Activated CD4-positive, alpha-beta T cell treated with anti-CD3 and anti-CD28 coated beads, Interleukin-10, Interleukin-2, amounts not matched to agents 100 ng/mL and 50 ng/mL, durations not matched to agents 16 hours and 8 hours (primary cell): Measurements from ENCODE around the gene HNRNPH3.
A peak's percentile ranks its signal among the peaks of the same experiment; 100 is the strongest.

ENCODE experiments used
- DNase-seq: peaks from one replicate; pipeline ENCODE4 v3.0.0-alpha.2; 2020

HNRNPH3 gene

DNA sequence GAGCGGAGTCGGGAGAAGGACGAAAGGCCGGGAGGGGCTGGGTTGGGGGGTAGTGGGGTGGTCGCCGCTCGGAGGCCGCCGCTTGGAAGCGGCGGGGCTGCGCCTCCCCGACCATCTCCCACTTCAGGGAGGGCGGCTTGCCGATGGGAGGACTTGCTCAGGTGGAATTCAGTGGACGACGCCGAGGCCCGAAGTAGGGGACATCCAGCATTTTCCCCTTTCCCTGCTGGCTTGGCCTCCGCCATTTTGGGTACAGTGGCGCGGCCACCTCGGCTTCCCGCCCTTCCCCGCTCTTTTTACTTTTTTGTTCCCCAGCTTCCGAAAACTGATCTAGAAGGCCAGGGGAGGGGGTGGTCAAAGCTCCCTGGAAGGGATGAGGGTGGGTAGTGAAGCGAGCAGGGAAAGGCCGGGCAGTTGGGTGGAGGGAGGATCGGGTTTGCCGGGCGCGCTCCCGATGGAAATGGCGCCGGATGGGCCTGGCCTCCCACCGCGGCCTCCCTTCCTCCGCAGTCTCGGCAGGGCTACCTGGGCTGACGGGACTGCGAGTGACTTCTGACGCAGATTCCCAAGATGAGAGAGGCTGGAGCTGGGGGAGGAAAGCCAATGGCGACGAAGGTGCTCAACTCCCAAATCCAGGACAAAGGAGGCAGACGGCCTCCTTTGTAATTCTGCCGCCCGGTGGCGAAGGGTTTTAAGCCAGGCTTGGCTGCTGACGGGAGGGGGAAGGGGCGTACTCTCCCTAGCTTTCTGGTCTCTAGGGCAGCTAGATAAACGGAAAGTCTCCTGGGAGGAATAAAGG lies 594 bp downstream of the HNRNPH3 start, which contains the start of gene PBLD:
Gene PBLD, minus strand, starts transcription at position 670 of the 799 bp plus-strand sequence. CDS start 26,084 bp downstream, outside the sequence.
- peak; percentile 73 for DNase-seq

DNA sequence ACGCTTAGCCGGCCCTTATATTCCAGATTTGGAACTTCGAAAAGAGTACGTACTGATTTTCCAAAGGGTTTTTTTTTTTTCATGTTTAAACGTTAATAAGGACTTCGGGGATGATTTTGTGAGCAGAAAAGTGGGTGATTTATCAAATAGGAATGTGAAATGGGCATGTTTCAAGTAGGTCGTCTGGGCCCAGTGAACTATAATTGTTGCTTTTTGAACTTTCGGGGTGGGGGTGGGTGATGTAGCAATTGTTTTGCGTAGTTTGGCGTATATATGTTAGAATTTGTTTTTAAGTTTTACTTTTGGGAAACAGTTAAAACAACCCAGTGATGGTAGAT lies 1.2 kb downstream of the HNRNPH3 start:
- no peak for DNase-seq

DNA sequence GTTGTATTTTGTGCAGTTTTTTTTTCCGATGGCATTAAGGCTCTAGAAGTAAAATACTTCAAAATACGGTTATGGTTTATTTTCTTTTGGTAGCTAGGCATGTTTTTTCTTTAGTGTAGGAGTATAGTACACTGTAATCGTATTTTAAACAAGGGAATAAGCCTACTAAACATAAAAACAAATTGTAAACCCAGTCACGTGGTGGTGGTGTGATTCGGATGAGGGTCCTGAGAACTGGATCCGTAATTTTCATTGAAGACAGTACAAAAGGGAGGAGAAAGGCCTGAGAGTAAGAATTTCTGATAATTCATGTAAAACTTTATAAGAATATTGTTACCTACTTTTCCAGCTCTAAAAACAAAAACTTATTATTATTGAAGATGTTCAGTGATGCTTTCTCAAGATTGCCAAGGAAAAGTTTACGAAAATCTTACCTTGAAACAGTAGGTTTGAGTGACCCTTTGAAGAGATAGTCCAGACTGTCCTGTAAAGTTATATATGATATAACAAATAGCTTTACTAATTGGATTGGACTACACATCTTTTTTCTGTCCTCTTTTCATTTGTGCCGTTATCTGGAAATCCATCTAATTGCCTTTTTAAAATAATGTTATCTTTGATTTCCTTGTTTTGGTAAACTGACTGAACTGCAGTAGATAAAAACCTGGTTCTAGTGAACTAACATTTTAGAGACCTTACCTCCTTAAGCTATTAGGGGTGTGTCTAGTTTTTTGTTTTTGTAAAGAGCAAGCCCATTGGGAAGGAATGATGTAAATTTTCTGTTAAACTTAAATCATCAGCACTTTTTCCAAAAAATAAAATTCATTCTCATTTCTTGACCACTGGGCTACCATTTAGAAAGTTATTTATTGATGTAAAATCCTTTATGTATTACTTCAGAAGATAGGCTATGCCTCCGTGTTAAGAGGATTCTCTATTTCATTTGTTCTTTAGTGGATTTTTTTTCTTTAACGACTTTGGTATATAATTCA lies 1.9 kb downstream of the HNRNPH3 start:
- no peak for DNase-seq

GRCh38 chr10:68334672-68335467 lies 3.0 kb downstream of the HNRNPH3 start:
- DNase-seq = no peak

DNA sequence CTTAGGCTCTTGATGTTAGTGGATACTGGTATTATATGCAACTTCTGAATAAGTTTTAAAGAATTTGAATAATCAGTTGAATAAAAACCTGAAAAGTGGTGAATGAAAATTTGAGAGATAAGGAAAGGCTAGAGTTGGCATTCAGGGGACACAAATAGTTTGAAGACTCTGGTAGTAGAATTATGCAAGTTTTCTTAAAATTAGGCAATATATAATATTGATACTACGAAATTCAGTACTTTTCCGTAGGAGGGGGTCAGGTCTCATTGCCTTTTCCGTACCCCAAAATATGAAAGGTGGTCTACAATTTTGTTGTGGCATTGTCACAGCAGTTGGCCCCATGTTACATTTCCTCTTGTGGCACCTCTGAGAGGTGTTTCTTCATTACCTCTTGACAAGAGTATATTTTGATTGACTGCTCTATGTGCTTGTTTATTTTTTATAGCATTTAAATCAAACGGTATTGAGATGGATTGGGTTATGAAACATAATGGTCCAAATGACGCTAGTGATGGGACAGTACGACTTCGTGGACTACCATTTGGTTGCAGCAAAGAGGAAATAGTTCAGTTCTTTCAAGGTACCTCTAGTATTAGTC lies 5.0 kb downstream of the HNRNPH3 start:
- DNase-seq = no peak

DNA sequence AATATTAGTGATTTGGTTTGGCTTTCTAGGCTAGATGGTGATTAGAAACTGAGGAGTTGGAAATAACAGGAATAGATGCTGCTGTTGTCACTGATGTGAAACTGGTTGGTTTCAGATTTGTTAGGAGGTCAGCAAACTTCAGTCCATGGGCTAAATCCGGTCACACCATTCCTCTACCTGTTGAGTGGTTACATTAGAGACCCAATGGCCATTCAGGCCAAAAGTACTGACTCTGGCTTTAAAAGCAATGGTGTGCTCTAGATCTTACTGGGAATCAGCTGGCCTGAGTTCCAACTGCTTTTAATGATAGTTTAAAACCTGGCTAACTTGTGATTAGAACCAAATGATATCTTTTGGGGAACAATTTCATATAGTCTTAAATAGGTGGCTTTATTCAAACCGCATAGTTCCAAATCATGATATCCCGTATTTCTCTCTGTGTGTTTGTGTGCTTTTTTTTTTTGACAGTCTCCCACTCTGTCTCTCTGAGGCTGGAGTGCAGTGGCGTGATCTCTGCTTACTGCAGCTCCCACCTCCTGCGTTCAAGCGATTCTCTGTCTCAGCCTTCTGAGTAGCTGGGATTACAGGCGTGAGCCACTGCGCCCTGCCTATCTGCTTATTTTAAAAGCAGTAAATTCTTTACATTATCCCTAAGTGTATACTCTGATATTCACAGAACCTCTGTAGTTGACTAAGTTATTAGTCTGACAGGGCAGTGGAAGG lies 8.7 kb downstream of the HNRNPH3 start:
- no peak for DNase-seq

- no peak for DNase-seq
These were observed 11.1 kb downstream of the HNRNPH3 start for GRCh38 chr10:68342909-68343516.

- no peak for DNase-seq
These were observed 13.8 kb downstream of the HNRNPH3 start for GRCh38 chr10:68345621-68346020.

DNA sequence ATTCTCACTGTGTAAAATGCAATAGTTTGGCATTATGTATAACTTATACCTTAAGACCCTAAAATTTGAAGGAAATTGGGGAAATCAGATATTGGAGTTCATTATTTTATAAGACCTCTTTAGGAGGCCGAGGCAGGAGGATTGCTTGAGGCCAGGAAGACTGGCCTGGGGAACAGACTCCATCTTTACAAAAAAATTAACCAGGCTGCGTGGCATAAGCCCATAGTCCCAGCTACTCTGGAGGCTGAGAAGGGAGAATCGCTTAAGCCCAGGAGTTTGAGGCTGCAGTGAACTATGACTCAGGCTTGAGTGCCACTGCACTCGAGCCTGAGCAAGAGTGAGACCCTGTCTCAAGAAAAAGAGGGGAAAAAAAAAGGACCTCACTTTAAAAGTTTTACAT lies 14.9 kb downstream of the HNRNPH3 start:
- no peak for DNase-seq

DNA sequence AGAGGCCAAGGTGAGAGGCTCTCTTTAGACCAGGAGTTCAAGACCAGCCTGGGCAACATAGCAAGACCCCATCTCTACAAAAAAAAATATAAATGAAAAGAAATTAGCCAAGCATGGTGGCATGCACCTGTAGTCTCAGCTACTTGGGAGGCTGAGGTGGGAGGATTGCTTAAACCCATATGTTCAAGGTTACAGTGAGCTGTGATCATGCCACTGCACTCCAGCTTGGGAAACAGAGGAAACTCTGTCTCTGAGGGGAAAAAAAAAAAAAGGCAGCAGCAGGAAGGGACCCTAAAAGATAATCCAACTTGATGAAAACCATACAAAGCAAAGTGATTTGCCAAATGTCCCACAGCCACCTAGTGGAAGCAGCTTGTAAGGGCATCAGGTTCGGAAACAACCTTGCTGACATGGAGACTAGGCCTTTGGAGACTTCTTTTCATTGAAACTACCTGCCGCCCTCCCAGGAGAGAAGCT lies 16.4 kb downstream of the HNRNPH3 start:
- peak; percentile 62 for DNase-seq

- no peak for DNase-seq
These were observed 21.7 kb downstream of the HNRNPH3 start for GRCh38 chr10:68353537-68353936.

DNA sequence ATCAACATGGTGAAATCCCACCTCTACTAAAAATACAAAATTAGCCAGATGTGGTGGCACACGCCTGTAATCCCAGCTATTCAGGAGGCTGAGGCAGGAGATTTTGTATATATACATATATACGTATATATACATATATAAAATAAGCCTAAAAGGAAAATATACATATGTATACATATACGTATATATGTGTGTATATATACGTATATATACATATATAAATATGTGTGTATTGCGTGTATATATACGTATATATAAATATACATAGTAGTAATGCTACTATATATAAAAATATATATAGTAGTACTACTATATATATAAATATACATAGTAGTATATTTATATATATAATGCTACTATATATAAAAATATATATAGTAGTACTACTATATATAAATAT lies 27.3 kb downstream of the HNRNPH3 start:
- no peak for DNase-seq

- no peak for DNase-seq
These were observed 30.7 kb downstream of the HNRNPH3 start for GRCh38 chr10:68362590-68362989.

DNA sequence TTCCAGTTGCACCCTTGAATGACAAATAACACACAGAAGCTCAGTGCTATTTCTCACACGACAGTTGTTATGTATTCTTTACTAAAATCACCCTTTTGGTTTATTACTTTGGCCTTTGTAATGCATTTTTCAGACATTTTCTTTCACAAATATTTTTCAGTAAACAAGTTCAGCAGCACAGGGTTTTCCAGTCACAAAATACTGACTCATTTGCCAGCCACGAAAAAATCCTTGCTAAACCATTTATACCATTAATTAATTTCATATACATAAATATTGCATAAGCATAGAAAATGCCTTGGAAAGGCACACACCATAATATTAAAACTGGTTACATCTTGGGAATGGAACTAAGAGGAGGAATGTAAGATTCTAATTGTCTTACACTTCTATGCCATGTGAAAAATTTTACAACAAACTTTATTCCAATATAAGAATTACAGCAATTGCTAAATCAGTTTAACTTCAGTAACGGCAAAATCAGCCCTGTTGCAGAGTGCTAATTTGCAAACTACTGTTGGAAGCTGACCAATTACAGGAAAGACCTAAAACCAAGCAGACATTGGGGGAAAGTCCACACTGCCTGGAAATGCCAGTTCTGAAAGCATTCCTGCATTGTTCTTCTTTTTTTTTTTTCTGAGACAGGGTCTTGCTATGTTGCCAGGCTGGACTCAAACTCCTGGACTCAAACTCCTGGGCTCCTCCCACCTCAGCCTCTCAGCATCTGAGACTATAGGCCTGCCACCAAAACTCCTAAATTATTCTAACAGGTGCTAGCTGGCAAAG lies 32.4 kb downstream of the HNRNPH3 start:
- no peak for DNase-seq

GRCh38 chr10:68365611-68366010 lies 33.7 kb downstream of the HNRNPH3 start:
- peak; percentile 63 for DNase-seq

DNA sequence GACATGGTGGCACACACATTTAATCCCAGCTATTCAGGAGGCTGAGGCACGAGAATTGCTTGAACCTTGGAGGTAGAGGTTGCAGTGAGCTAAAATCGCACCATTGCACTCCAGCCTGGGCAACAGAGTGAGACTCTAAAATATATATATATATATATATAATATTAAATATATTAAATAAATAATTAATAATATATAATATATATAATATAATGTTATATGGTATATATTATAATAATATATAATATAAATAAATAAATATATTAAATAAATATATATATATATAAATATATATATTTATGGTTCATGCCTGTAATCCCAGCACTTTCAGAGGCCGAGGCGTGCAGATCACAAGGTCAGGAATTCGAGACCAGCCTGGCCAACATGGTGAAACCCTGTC lies 34.7 kb downstream of the HNRNPH3 start:
- DNase-seq = no peak

GRCh38 chr10:68367121-68367520 lies 35.3 kb downstream of the HNRNPH3 start:
- DNase-seq = no peak

GRCh38 chr10:68371604-68372003 lies 39.7 kb downstream of the HNRNPH3 start:
- DNase-seq = no peak

DNA sequence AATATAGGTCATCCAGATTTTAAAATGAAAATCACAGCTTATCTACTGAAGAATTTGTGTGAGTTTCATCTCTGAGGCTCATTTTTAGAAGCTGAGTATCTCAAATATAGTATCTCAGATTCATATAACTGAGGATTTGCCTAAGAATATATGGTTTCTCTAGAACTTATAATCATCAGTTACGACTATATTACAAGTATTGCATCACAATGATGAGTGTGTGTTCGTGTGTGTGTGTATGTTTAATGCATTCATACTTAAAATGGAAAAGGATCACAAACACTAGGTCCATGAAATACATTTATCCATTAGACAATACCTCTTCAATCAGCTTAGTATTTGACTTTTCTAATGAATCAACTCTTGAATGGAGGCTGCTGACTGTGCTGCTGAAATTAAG lies 53.9 kb downstream of the HNRNPH3 start:
- no peak for DNase-seq
